SK-N-SH treated with all-trans-retinoic acid at 6 μM for 48 hours (cell line): ENCODE results near the gene GBGT1.
"Not testable (repeated sequence)": the region's sequence is repeated elsewhere in the genome, so short reads cannot be mapped to it uniquely, and the experiment has no call there.

Experiments
- ATAC-seq: fragments of 200-7000 bp; cut with Tn5 transposase; 3 replicates; pipeline ENCODE4 v1.9.1; 2020; ENCODE audit warnings: mild to moderate bottlenecking, moderate library complexity
- ARNTL ChIP-seq: fragments of 450-650 bp; formaldehyde crosslinking; IDR thresholded peaks from 2 replicates; pipeline ENCODE4 v1.5.0; 2020; ENCODE audit warnings: low read depth, mild to moderate bottlenecking, moderate library complexity, borderline replicate concordance
- BACH2 ChIP-seq: fragments of 250-450 bp; sonication (Bioruptor Pico); IDR thresholded peaks from 2 replicates; pipeline ENCODE4 v1.9.0; 2021; ENCODE audit warnings: mild to moderate bottlenecking, borderline replicate concordance
- CSDC2 ChIP-seq: fragments of 250-450 bp; sonication (Bioruptor Pico); IDR thresholded peaks from 2 replicates; pipeline ENCODE4 v1.5.0; 2020; ENCODE audit warnings: mild to moderate bottlenecking, moderate library complexity
- ESRRG ChIP-seq: fragments of 250-450 bp; sonication (Bioruptor Pico); IDR thresholded peaks from 2 replicates; pipeline ENCODE4 v1.6.1; 2021; ENCODE audit warnings: mild to moderate bottlenecking
- GLIS3 ChIP-seq: fragments of 250-450 bp; sonication (Bioruptor Pico); IDR thresholded peaks from 2 replicates; pipeline ENCODE4 v1.5.0; 2020; ENCODE audit warnings: mild to moderate bottlenecking, moderate library complexity
- ISL1 ChIP-seq: fragments of 250-450 bp; sonication (Bioruptor Pico); IDR thresholded peaks from 2 replicates; pipeline ENCODE4 v2.1.2; 2022; ENCODE audit warnings: mild to moderate bottlenecking, moderate library complexity
- OSR1 ChIP-seq: fragments of 250-450 bp; sonication (Bioruptor Pico); IDR thresholded peaks from 2 replicates; pipeline ENCODE4 v1.8.0; 2022; ENCODE audit warnings: moderate library complexity, mild to moderate bottlenecking, inconsistent platforms
- PATZ1 ChIP-seq: fragments of 250-450 bp; sonication (Bioruptor Pico); IDR thresholded peaks from 2 replicates; pipeline ENCODE4 v1.8.0; 2020; ENCODE audit warnings: mild to moderate bottlenecking, moderate library complexity, borderline replicate concordance
- POU6F1 ChIP-seq: fragments of 250-450 bp; sonication (Bioruptor Pico); IDR thresholded peaks from 2 replicates; pipeline ENCODE4 v1.8.0; 2021; ENCODE audit warnings: low read depth, mild to moderate bottlenecking, moderate library complexity, borderline replicate concordance
- PPARA ChIP-seq: fragments of 250-450 bp; sonication (Bioruptor Pico); IDR thresholded peaks from 2 replicates; pipeline ENCODE4 v1.5.0; 2020; ENCODE audit warnings: mild to moderate bottlenecking, borderline replicate concordance
- RARB ChIP-seq: fragments of 250-450 bp; sonication (Bioruptor Pico); IDR thresholded peaks from 2 replicates; pipeline ENCODE4 v1.8.0; 2021; ENCODE audit warnings: mild to moderate bottlenecking, moderate library complexity
- SNAI2 ChIP-seq: fragments of 250-450 bp; sonication (Bioruptor Pico); IDR thresholded peaks from 2 replicates; pipeline ENCODE4 v1.5.0; 2020; ENCODE audit warnings: mild to moderate bottlenecking, moderate library complexity
- TCF4 ChIP-seq: fragments of 250-450 bp; sonication (Bioruptor Pico); IDR thresholded peaks from 2 replicates; pipeline ENCODE4 v1.8.0; 2021; ENCODE audit warnings: mild to moderate bottlenecking, moderate library complexity, borderline replicate concordance
- TOX ChIP-seq: fragments of 250-450 bp; sonication (Bioruptor Pico); IDR thresholded peaks from 2 replicates; pipeline ENCODE4 v1.8.0; 2021; ENCODE audit warnings: mild to moderate bottlenecking, moderate library complexity, borderline replicate concordance
- TSHZ2 ChIP-seq: fragments of 250-450 bp; sonication (Bioruptor Pico); IDR thresholded peaks from 2 replicates; pipeline ENCODE4 v1.5.0; 2020; ENCODE audit warnings: mild to moderate bottlenecking, moderate library complexity
- ZC3H10 ChIP-seq: fragments of 250-450 bp; sonication (Bioruptor Pico); IDR thresholded peaks from 2 replicates; pipeline ENCODE4 v1.5.1; 2021; ENCODE audit warnings: mild to moderate bottlenecking, moderate library complexity
- ZFP3 ChIP-seq: fragments of 250-450 bp; sonication (Bioruptor Pico); IDR thresholded peaks from 2 replicates; pipeline ENCODE4 v1.5.0; 2020; ENCODE audit warnings: mild to moderate bottlenecking, moderate library complexity
- ZFP30 ChIP-seq: fragments of 450-650 bp; formaldehyde crosslinking; IDR thresholded peaks from 2 replicates; pipeline ENCODE4 v1.5.0; 2022; ENCODE audit warnings: mild to moderate bottlenecking, moderate library complexity
- ZNF565 ChIP-seq: fragments of 450-650 bp; formaldehyde crosslinking; conservative IDR thresholded peaks from 2 replicates; pipeline ENCODE4 v1.5.0; 2020; ENCODE audit warnings: low read depth, mild to moderate bottlenecking, moderate library complexity
- ZNF70 ChIP-seq: fragments of 450-650 bp; formaldehyde crosslinking; IDR thresholded peaks from 2 replicates; pipeline ENCODE4 v1.5.0; 2020; ENCODE audit warnings: mild to moderate bottlenecking, moderate library complexity
- ZNF8 ChIP-seq: fragments of 450-650 bp; formaldehyde crosslinking; IDR thresholded peaks from 2 replicates; pipeline ENCODE4 v1.5.0; 2020; ENCODE audit warnings: mild to moderate bottlenecking, moderate library complexity
- TF ChIP-seq, protein P1 (sequence below): fragments of 250-450 bp; sonication (Bioruptor Pico); IDR thresholded peaks from 2 replicates; pipeline ENCODE4 v1.5.1; 2020; ENCODE audit warnings: low read depth, mild to moderate bottlenecking, moderate library complexity

GBGT1 gene

DNA sequence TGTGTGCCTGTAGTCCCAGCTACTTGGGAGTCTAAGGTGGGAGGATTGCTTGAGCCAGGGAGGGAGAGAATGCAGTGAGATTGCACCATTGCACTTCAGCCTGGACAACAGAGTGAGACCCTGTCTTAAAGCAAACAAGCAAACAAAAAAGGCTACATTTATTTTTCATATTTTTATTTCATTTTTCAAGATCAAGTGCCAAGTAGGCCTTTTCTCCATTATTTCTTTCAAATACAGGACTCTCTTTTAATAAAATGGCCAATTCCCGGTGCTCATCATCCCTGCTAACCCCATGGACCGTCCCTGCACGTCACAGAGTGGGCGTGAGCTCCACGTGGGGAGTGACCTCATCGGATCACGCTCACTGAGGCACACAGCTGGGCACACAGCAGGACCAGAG is 9.3 kb upstream of the GBGT1 start:
- TF ChIP-seq RARB (CRISPR knock-in tag) (no peak), CSDC2 (no peak), OSR1 (CRISPR knock-in tag) (no peak), GLIS3 (CRISPR knock-in tag) (no peak), SNAI2 (CRISPR knock-in tag) (no peak), ZNF8 (no peak), PATZ1 (CRISPR knock-in tag) (no peak)
- no peak for ATAC-seq

GRCh38 chr9:133171161-133171961 is 7.6 kb upstream of the GBGT1 start:
- no peak; the same call in 2 of the 3 replicates for ATAC-seq
- no peak for TF ChIP-seq PPARA

GRCh38 chr9:133170716-133171115 is 7.0 kb upstream of the GBGT1 start:
- no peak for ATAC-seq
- TF ChIP-seq ZFP30 (CRISPR knock-in tag) (no peak), CSDC2 (no peak), ESRRG (CRISPR knock-in tag) (no peak), ISL1 (CRISPR knock-in tag) (no peak), ZFP3 (CRISPR knock-in tag) (no peak), ZNF70 (no peak), ZNF565 (CRISPR knock-in tag) (no peak), ZC3H10 (CRISPR knock-in tag) (no peak), POU6F1 (CRISPR knock-in tag) (no peak), TCF4 (CRISPR knock-in tag) (no peak), OSR1 (CRISPR knock-in tag) (no peak), TOX (no peak)
- TF ChIP-seq, protein P1, sequence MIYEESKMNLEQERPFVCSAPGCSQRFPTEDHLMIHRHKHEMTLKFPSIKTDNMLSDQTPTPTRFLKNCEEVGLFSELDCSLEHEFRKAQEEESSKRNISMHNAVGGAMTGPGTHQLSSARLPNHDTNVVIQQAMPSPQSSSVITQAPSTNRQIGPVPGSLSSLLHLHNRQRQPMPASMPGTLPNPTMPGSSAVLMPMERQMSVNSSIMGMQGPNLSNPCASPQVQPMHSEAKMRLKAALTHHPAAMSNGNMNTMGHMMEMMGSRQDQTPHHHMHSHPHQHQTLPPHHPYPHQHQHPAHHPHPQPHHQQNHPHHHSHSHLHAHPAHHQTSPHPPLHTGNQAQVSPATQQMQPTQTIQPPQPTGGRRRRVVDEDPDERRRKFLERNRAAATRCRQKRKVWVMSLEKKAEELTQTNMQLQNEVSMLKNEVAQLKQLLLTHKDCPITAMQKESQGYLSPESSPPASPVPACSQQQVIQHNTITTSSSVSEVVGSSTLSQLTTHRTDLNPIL (CRISPR knock-in tag), result no peak

- not testable (repeated sequence) for ATAC-seq
Measured at GRCh38 chr9:133169687-133170086, 6.0 kb upstream of the GBGT1 start.

DNA sequence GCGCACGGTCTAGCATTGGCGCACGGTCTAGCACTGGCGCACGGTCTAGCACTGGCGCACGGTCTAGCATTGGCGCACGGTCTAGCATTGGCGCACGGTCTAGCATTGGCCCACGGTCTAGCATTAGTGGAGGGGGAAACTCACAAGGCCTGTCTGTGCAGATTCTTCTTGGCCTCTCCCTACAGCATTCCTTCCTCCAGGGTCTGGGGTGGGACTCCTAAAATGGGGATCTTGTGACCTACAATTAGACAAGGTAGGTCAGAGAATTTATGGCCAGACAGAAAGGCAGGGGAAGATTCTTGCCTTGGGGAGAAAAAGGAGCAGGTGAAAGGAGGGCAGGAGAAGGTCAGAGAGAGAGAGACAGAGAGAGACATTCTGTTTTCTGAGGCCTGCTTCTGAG is 5.4 kb upstream of the GBGT1 start:
- no peak for ATAC-seq
- TF ChIP-seq ISL1 (CRISPR knock-in tag) (no peak), PATZ1 (CRISPR knock-in tag) (no peak), ZNF8 (no peak), BACH2 (CRISPR knock-in tag) (no peak), ARNTL (CRISPR knock-in tag) (no peak), TSHZ2 (CRISPR knock-in tag) (no peak)
